Hippocampal formation (tissue), 2 donors: Measurements from ENCODE around the gene PPP2R5C.

Experiments
- DNase-seq, 2 donors: peaks; one replicate each; lab custom pipeline; 2025; lab: John Stamatoyannopoulos, UW

Gene PPP2R5C

GRCh38 chr14:101840649-101841369 lies 79.3 kb downstream of the PPP2R5C start:
- DNase-seq, result no peak

GRCh38 chr14:101843038-101843437 lies 81.5 kb downstream of the PPP2R5C start:
- no peak for DNase-seq

- DNase-seq, result no peak
Measured at GRCh38 chr14:101843665-101844064, 82.2 kb downstream of the PPP2R5C start.

- no peak for DNase-seq
Measured at GRCh38 chr14:101844219-101844618, 82.7 kb downstream of the PPP2R5C start.

GRCh38 chr14:101844751-101845150 lies 83.2 kb downstream of the PPP2R5C start:
- no peak for DNase-seq

GRCh38 chr14:101845496-101845895 lies 84.0 kb downstream of the PPP2R5C start:
- no peak for DNase-seq

- peak in 1 of 2 donors; percentile 18 for DNase-seq
Measured at GRCh38 chr14:101845896-101846295, 84.4 kb downstream of the PPP2R5C start.

- no peak for DNase-seq
Measured at GRCh38 chr14:101849125-101849524, 87.6 kb downstream of the PPP2R5C start.

GRCh38 chr14:101849640-101850039 lies 88.1 kb downstream of the PPP2R5C start:
- DNase-seq, result no peak

GRCh38 chr14:101851183-101851582 lies 89.7 kb downstream of the PPP2R5C start:
- DNase-seq, result no peak

- no peak for DNase-seq
Measured at GRCh38 chr14:101851736-101852405, 90.4 kb downstream of the PPP2R5C start.

- DNase-seq, result no peak
Measured at GRCh38 chr14:101852785-101853184, 91.3 kb downstream of the PPP2R5C start.

GRCh38 chr14:101853455-101854018 lies 92.0 kb downstream of the PPP2R5C start:
- DNase-seq, result no peak

GRCh38 chr14:101854366-101854765 lies 92.9 kb downstream of the PPP2R5C start:
- no peak for DNase-seq

GRCh38 chr14:101855958-101856357 lies 94.4 kb downstream of the PPP2R5C start:
- no peak for DNase-seq

- DNase-seq, result no peak
Measured at GRCh38 chr14:101856536-101856935, 95.0 kb downstream of the PPP2R5C start.

GRCh38 chr14:101857226-101857625 lies 95.7 kb downstream of the PPP2R5C start:
- no peak for DNase-seq

- DNase-seq, result no peak
Measured at GRCh38 chr14:101858791-101859537, 97.5 kb downstream of the PPP2R5C start.

GRCh38 chr14:101859538-101859902 lies 98.0 kb downstream of the PPP2R5C start:
- DNase-seq, result no peak

GRCh38 chr14:101859958-101860357 lies 98.4 kb downstream of the PPP2R5C start:
- no peak for DNase-seq

GRCh38 chr14:101861464-101861863 lies 100.0 kb downstream of the PPP2R5C start:
- no peak for DNase-seq

- no peak for DNase-seq
Measured at GRCh38 chr14:101862177-101862576, 100.7 kb downstream of the PPP2R5C start.

- no peak for DNase-seq
Measured at GRCh38 chr14:101862711-101863110, 101.2 kb downstream of the PPP2R5C start.
